GM23338 (cell line): ENCODE data around the gene ATP6V1G3. TPM values are rescaled to one million over a fixed set of nuclear protein-coding genes. Genes with fewer than 3 reads are reported as not detected.

ENCODE experiments used
- ATAC-seq: fragments of 200-7000 bp; cut with Tn5 transposase; 3 replicates; pipeline ENCODE4 v1.9.1; 2020
- DNase-seq: peaks from one replicate; pipeline ENCODE4 v3.0.0-alpha.2; 2015; ENCODE audit warnings: low spot score
- H2AFZ ChIP-seq: fragments of 200-600 bp; sonication (generic); 2 replicates; pipeline ENCODE4 v1.8.0; 2016; ENCODE audit warnings: antibody characterized with exemption, mild to moderate bottlenecking, moderate library complexity
- H3F3A ChIP-seq: fragments of 200-600 bp; sonication (generic); replicated peaks from 2 replicates; pipeline ENCODE4 v1.8.0; 2017; ENCODE audit warnings: antibody characterized with exemption, mixed run types, low read depth
- H3K27ac ChIP-seq: fragments of 200-600 bp; sonication (generic); 2 replicates; pipeline ENCODE4 v1.6.1; 2016; ENCODE audit warnings: low read depth
- H3K27me3 ChIP-seq: fragments of 200-600 bp; sonication (generic); 2 replicates; pipeline ENCODE4 v1.8.0; 2016; ENCODE audit warnings: mild to moderate bottlenecking, mixed run types, moderate library complexity; ENCODE audit not compliant: insufficient read depth
- H3K36me3 ChIP-seq: fragments of 200-600 bp; sonication (generic); 2 replicates; pipeline ENCODE4 v1.8.0; 2016; ENCODE audit warnings: mild to moderate bottlenecking; ENCODE audit not compliant: insufficient read depth
- H3K4me1 ChIP-seq: fragments of 200-600 bp; sonication (generic); 2 replicates; pipeline ENCODE4 v1.8.0; 2016; ENCODE audit warnings: mild to moderate bottlenecking, moderate library complexity; ENCODE audit not compliant: insufficient read depth
- H3K4me2 ChIP-seq: fragments of 200-600 bp; sonication (generic); 2 replicates; pipeline ENCODE4 v1.7.1; 2017; ENCODE audit warnings: mixed run types
- H3K4me3 ChIP-seq: fragments of 200-600 bp; sonication (generic); 2 replicates; pipeline ENCODE4 v1.6.1; 2016; ENCODE audit warnings: mixed run types
- H3K79me2 ChIP-seq: fragments of 200-600 bp; sonication (generic); replicated peaks from 2 replicates; pipeline ENCODE4 v1.8.0; 2017; ENCODE audit warnings: mild to moderate bottlenecking; ENCODE audit not compliant: insufficient read depth
- H3K9me2 ChIP-seq: fragments of 200-600 bp; sonication (generic); 2 replicates; pipeline ENCODE4 v1.8.0; 2017; ENCODE audit not compliant: insufficient read depth
- H4K20me1 ChIP-seq: fragments of 200-600 bp; sonication (generic); replicated peaks from 2 replicates; pipeline ENCODE4 v1.8.0; 2017; ENCODE audit warnings: mild to moderate bottlenecking; ENCODE audit not compliant: insufficient read depth
- H3K27ac Mint-ChIP-seq: 2 replicates; pipeline ENCODE4 v1.8.0; 2020; ENCODE audit warnings: inconsistent platforms, mild to moderate bottlenecking, moderate library complexity, mixed read lengths
- H3K27me3 Mint-ChIP-seq: 3 replicates; pipeline ENCODE4 v1.8.0; 2022; ENCODE audit warnings: low read depth, mild to moderate bottlenecking, moderate library complexity, mixed read lengths, inconsistent platforms; ENCODE audit not compliant: insufficient read depth, poor library complexity
- H3K36me3 Mint-ChIP-seq: 3 replicates; pipeline ENCODE4 v1.8.0; 2021; ENCODE audit warnings: low read depth, mild to moderate bottlenecking, inconsistent platforms, moderate library complexity, mixed read lengths
- H3K4me1 Mint-ChIP-seq: 3 replicates; pipeline ENCODE4 v1.8.0; 2020; ENCODE audit warnings: mild to moderate bottlenecking, inconsistent platforms, mixed read lengths
- H3K4me3 Mint-ChIP-seq: 3 replicates; pipeline ENCODE4 v1.8.0; 2021; ENCODE audit warnings: moderate library complexity, mild to moderate bottlenecking, inconsistent platforms, mixed read lengths
- H3K9me3 Mint-ChIP-seq: 3 replicates; pipeline ENCODE4 v1.8.0; 2020; ENCODE audit warnings: moderate library complexity, mild to moderate bottlenecking, inconsistent platforms, mixed read lengths
- EZH2 ChIP-seq: fragments of 200-600 bp; sonication (generic); IDR thresholded peaks from one replicate; pipeline ENCODE4 v1.8.0; 2017; ENCODE audit warnings: antibody characterized with exemption, mild to moderate bottlenecking, low read depth; ENCODE audit not compliant: unreplicated experiment
- EZH2phosphoT487 ChIP-seq: fragments of 200-600 bp; sonication (generic); IDR thresholded peaks from one replicate; pipeline ENCODE4 v1.8.1; 2018; ENCODE audit warnings: antibody characterized with exemption; ENCODE audit not compliant: unreplicated experiment
- JUNB ChIP-seq: IDR thresholded peaks from one replicate; pipeline ENCODE4 v1.6.1; 2016; ENCODE audit warnings: antibody characterized with exemption; ENCODE audit not compliant: unreplicated experiment
- NANOG ChIP-seq: IDR thresholded peaks from 2 replicates; pipeline ENCODE4 v1.6.1; 2016; ENCODE audit warnings: antibody characterized with exemption, borderline replicate concordance
- ZNF114 ChIP-seq: fragments of 250-450 bp; sonication (Bioruptor Pico); IDR thresholded peaks from 2 replicates; pipeline ENCODE4 v1.5.0; 2020; ENCODE audit warnings: mild to moderate bottlenecking, moderate library complexity
- ZNF331 ChIP-seq: fragments of 250-450 bp; sonication (Bioruptor Pico); IDR thresholded peaks from 2 replicates; pipeline ENCODE4 v1.5.0; 2020; ENCODE audit warnings: low read depth, mild to moderate bottlenecking, moderate library complexity
- polyA plus RNA-seq: library from polyadenylated mRNA; unstranded; fragments of >200 nt; fragmentation: Nextera tagmentation; extraction: Ambion mirVana; gene quantifications from 2 replicates; pipeline ENCODE4 v1.2.1, GENCODE V29; 2016
- total RNA-seq: library from RNA; depleted of rRNA; stranded (reverse); fragments of >200 nt; shearing (Covaris generic); gene quantifications from 2 replicates; pipeline ENCODE4 v1.2.3, GENCODE V29; 2014
- TF ChIP-seq, protein P1 (sequence below): IDR thresholded peaks from one replicate; pipeline ENCODE4 v1.6.1; 2018; ENCODE audit warnings: antibody characterized with exemption; ENCODE audit not compliant: unreplicated experiment
- TF ChIP-seq, protein P2 (sequence below): IDR thresholded peaks from 2 replicates; pipeline ENCODE4 v1.6.1; 2016; ENCODE audit warnings: antibody characterized with exemption
- TF ChIP-seq, protein P3 (sequence below), 2 experiments: fragments of 200-600 bp in 1 of 2; sonication (generic) in 1 of 2; conservative IDR thresholded peaks; 2 replicates each; pipeline versions ENCODE4 v1.5.1 to v1.6.1; 2016 to 2017; ENCODE audit warnings: antibody characterized with exemption in 2 of 2, low read depth in 2 of 2, mild to moderate bottlenecking in 2 of 2, moderate library complexity in 1 of 2

The ATP6V1G3 gene
- total and polyA plus RNA-seq, 2 experiments from 2014 or later = not detected

DNA sequence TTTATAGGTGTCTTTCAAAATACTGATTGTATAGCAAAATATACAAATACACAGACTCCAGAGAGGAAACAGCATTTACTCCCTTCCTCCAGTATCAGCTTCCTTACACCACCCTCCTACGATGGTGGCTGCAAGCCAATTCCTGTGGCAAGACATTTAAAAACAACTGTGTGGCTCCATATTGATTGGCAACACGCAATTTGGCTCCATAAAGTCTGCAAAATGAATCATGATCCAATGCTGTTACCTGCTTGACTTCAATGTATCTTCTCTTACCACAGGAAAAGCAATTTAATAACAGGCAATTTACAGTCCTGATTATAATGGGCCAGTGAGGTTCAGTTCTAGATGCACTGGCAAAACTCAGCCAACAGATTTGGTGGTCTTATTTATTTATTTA is 19.7 kb upstream of the ATP6V1G3 start:
- H3K4me1 Mint-ChIP-seq = no peaks in the 10 kb centered on the region; the same call in 2 of the 3 replicates
- no peak overlapping the region for H3K27ac ChIP-seq
- no peaks in the 10 kb centered on the region for H3K4me1 ChIP-seq
- no peaks in the 10 kb centered on the region for H3F3A ChIP-seq
- H3K27ac Mint-ChIP-seq = no peak overlapping the region
- DNase-seq (no peak), ATAC-seq (no peak)
- H3K79me2 ChIP-seq = no peaks in the 10 kb centered on the region
- TF ChIP-seq, protein P1, sequence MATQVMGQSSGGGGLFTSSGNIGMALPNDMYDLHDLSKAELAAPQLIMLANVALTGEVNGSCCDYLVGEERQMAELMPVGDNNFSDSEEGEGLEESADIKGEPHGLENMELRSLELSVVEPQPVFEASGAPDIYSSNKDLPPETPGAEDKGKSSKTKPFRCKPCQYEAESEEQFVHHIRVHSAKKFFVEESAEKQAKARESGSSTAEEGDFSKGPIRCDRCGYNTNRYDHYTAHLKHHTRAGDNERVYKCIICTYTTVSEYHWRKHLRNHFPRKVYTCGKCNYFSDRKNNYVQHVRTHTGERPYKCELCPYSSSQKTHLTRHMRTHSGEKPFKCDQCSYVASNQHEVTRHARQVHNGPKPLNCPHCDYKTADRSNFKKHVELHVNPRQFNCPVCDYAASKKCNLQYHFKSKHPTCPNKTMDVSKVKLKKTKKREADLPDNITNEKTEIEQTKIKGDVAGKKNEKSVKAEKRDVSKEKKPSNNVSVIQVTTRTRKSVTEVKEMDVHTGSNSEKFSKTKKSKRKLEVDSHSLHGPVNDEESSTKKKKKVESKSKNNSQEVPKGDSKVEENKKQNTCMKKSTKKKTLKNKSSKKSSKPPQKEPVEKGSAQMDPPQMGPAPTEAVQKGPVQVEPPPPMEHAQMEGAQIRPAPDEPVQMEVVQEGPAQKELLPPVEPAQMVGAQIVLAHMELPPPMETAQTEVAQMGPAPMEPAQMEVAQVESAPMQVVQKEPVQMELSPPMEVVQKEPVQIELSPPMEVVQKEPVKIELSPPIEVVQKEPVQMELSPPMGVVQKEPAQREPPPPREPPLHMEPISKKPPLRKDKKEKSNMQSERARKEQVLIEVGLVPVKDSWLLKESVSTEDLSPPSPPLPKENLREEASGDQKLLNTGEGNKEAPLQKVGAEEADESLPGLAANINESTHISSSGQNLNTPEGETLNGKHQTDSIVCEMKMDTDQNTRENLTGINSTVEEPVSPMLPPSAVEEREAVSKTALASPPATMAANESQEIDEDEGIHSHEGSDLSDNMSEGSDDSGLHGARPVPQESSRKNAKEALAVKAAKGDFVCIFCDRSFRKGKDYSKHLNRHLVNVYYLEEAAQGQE = no peak
- TF ChIP-seq, protein P2, sequence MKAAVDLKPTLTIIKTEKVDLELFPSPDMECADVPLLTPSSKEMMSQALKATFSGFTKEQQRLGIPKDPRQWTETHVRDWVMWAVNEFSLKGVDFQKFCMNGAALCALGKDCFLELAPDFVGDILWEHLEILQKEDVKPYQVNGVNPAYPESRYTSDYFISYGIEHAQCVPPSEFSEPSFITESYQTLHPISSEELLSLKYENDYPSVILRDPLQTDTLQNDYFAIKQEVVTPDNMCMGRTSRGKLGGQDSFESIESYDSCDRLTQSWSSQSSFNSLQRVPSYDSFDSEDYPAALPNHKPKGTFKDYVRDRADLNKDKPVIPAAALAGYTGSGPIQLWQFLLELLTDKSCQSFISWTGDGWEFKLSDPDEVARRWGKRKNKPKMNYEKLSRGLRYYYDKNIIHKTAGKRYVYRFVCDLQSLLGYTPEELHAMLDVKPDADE = no peak
- TF ChIP-seq EZH2 (no peak), NANOG (no peak), ZNF331 (no peak), EZH2phosphoT487 (no peak), JUNB (no peak), ZNF114 (CRISPR knock-in tag) (no peak)
- TF ChIP-seq, protein P3, sequence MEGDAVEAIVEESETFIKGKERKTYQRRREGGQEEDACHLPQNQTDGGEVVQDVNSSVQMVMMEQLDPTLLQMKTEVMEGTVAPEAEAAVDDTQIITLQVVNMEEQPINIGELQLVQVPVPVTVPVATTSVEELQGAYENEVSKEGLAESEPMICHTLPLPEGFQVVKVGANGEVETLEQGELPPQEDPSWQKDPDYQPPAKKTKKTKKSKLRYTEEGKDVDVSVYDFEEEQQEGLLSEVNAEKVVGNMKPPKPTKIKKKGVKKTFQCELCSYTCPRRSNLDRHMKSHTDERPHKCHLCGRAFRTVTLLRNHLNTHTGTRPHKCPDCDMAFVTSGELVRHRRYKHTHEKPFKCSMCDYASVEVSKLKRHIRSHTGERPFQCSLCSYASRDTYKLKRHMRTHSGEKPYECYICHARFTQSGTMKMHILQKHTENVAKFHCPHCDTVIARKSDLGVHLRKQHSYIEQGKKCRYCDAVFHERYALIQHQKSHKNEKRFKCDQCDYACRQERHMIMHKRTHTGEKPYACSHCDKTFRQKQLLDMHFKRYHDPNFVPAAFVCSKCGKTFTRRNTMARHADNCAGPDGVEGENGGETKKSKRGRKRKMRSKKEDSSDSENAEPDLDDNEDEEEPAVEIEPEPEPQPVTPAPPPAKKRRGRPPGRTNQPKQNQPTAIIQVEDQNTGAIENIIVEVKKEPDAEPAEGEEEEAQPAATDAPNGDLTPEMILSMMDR (conservative IDR thresholded peaks at IDR 0.05; ENCODE audit: low read depth in 2 of 2) = no peak
- H3K27me3 ChIP-seq = no peaks in the 10 kb centered on the region
- H3K36me3 ChIP-seq = no peaks in the 10 kb centered on the region
- H3K9me2 ChIP-seq = no peaks in the 10 kb centered on the region
- no peak overlapping the region for H2AFZ ChIP-seq
- no peaks in the 10 kb centered on the region for H4K20me1 ChIP-seq
- no peak overlapping the region for H3K4me3 ChIP-seq
- H3K4me3 Mint-ChIP-seq = no peak overlapping the region
- H3K4me2 ChIP-seq = no peak overlapping the region
- no peaks in the 10 kb centered on the region for H3K9me3 Mint-ChIP-seq
- H3K27me3 Mint-ChIP-seq = no peaks in the 10 kb centered on the region
- no peaks in the 10 kb centered on the region for H3K36me3 Mint-ChIP-seq

DNA sequence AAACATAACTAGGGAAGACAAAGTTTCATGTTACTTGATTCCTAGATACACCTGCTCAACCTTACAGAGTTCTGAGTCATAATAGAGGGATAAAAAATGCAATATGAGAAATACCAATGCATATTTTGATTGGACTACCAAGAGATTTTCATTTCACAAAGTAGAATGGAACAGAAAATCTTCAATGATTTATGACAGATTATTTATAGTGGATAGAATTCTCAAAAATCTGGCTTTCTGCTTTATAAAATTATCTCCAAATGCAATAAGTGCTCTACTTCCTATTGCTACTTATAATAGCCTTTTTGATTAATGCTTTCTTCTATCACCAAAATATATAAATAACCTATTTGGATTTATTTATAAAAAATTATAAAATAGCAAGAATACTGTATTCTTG is 18.9 kb upstream of the ATP6V1G3 start:
- H3K27ac Mint-ChIP-seq = no peak overlapping the region
- Histone ChIP-seq H3K27me3 (no peaks in the 10 kb centered on the region), H3K79me2 (no peaks in the 10 kb centered on the region), H2AFZ (no peak overlapping the region), H3K9me2 (no peaks in the 10 kb centered on the region), H4K20me1 (no peaks in the 10 kb centered on the region), H3K27ac (no peak overlapping the region), H3K36me3 (no peaks in the 10 kb centered on the region), H3K4me1 (no peaks in the 10 kb centered on the region), H3K4me3 (no peak overlapping the region), H3F3A (no peaks in the 10 kb centered on the region), H3K4me2 (no peak overlapping the region)
- no peaks in the 10 kb centered on the region; the same call in 2 of the 3 replicates for H3K4me1 Mint-ChIP-seq
- TF ChIP-seq, protein P1 = no peak
- TF ChIP-seq, protein P3 (conservative IDR thresholded peaks at IDR 0.05; ENCODE audit: low read depth in 2 of 2) = no peak
- no peak for TF ChIP-seq ZNF331
- ATAC-seq (no peak), DNase-seq (no peak)
- H3K36me3 Mint-ChIP-seq = no peaks in the 10 kb centered on the region
- no peaks in the 10 kb centered on the region for H3K27me3 Mint-ChIP-seq
- no peak overlapping the region for H3K4me3 Mint-ChIP-seq
- H3K9me3 Mint-ChIP-seq = no peaks in the 10 kb centered on the region
